Stimulated activated memory B cell treated with anti-CD40 and anti-IgM and Interleukin-4, amounts not matched to agents 10 μg/mL and 1 μg/mL and 100 μg/mL, for 72 hours (primary cell): ENCODE measurements around the gene SMARCA2.
"Not testable (repeated sequence)": the region's sequence is repeated elsewhere in the genome, so short reads cannot be mapped to it uniquely, and the experiment has no call there.

Source experiments
- ATAC-seq: fragments of 150-1000 bp; cut with Tn5 transposase; 2 replicates; pipeline ENCODE4 v1.10.0; 2021
- H3K27ac Mint-ChIP-seq: one replicate; pipeline ENCODE4 v1.8.0; 2022; ENCODE audit warnings: mild to moderate bottlenecking, mixed read lengths
- H3K27me3 Mint-ChIP-seq: one replicate; pipeline ENCODE4 v1.8.0; 2022; ENCODE audit warnings: mixed read lengths
- H3K36me3 Mint-ChIP-seq: one replicate; pipeline ENCODE4 v1.8.0; 2022; ENCODE audit warnings: mixed read lengths
- H3K4me1 Mint-ChIP-seq: one replicate; pipeline ENCODE4 v1.8.0; 2022; ENCODE audit warnings: mixed read lengths
- H3K4me3 Mint-ChIP-seq: one replicate; pipeline ENCODE4 v1.8.0; 2022; ENCODE audit warnings: mild to moderate bottlenecking, moderate library complexity, mixed read lengths
- H3K9me3 Mint-ChIP-seq: one replicate; pipeline ENCODE4 v1.8.0; 2022; ENCODE audit warnings: mixed read lengths

The SMARCA2 gene

DNA sequence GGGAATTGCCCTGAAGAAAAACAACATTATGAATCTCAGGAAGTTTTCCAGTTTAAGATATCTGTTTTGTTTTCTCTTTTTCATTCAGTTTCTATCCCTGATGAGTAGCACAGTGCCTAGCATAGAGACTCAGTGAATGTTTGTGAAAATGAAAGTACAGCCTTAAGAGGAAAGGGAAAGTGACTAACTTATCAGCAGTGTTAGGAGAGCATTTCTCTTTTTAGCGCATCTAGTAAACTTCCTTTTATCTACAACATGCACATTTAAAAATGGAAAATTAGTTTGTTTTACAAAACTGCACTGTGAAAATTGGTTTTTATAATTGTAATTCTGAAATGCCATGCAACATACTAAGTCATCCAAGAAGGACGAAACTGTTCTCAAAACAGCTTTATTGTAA, 110.8 kb downstream of the SMARCA2 start:
- ATAC-seq: peak; percentile 80
- Mint-ChIP-seq H3K4me3 (no peak overlapping the region), H3K27me3 (no peaks in the 10 kb centered on the region), H3K9me3 (no peaks in the 10 kb centered on the region), H3K36me3 (peaks cover 57% of the 10 kb centered on the region), H3K4me1 (peaks cover 31% of the 10 kb centered on the region), H3K27ac (peak overlapping the region; percentile 56)

DNA sequence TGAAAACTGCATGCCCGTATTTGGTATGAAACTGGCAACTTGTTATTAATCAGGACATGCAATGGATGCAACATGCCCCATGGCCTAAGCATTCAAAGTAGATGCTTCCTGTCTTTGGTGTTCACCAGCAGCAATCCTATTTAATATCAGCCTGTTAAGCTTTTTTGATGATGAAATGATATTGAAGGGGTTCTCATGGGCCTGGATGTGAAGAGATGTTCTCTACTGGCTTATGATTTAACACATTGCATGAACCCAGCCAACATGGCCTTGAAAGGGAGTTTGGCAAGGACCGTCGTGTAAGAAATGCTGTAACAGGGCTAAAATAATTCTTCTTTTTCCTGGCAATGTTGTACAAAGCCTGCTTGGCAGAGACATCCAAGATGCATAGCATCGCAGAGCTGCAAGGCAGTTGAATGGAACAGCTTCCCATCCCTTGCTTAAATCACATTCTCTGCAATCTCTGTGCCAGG, 111.2 kb downstream of the SMARCA2 start:
- Mint-ChIP-seq H3K9me3 (no peaks in the 10 kb centered on the region), H3K4me3 (no peak overlapping the region), H3K27ac (peak overlapping the region; percentile 56), H3K27me3 (no peaks in the 10 kb centered on the region), H3K4me1 (peaks cover 31% of the 10 kb centered on the region), H3K36me3 (peaks cover 62% of the 10 kb centered on the region)
- ATAC-seq: no peak

DNA sequence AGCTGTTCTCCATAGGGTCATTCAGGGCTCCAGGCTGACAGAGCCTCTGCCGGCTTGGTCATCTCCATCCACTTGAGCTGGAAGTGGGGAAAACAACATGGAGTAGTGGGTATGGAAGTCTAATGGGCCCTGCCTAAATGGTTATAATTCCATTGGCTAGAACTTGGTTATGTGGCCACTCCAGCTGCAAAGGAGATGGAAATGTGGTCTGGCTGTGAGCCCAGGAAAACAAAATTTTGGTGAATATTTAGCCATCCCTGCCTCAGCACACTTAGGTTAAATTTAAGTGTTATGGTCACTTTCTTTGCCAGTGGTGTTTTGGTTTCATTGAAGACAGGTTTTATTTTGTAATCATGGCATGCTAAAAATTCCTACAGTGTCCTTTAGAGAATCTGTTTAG, 112.3 kb downstream of the SMARCA2 start:
- Mint-ChIP-seq H3K27me3 (no peaks in the 10 kb centered on the region), H3K4me1 (peaks cover 41% of the 10 kb centered on the region), H3K36me3 (peaks cover 65% of the 10 kb centered on the region), H3K27ac (peak overlapping the region; percentile 56), H3K4me3 (no peak overlapping the region), H3K9me3 (no peaks in the 10 kb centered on the region)
- no peak for ATAC-seq

DNA sequence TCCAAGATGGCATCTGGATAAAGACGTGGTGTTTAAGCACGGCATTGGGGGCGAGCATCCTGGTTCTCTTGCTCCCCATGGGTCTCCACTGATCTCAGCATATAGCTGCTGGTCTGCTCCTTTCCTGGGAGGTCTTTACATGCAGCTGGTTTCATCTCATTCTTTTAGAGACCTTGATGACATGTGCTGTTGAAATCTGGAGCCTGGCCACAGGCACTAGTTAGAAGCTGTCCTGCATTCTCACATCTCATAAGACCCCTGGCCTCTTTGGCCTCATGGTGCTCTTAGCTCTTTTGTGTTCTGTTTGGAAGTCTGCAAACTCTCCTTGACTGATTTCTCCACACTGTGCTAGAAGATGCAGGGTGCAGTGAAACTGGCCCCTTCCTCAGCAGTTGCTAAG, 113.0 kb downstream of the SMARCA2 start:
- Mint-ChIP-seq H3K36me3 (peaks cover 58% of the 10 kb centered on the region), H3K9me3 (no peaks in the 10 kb centered on the region), H3K27ac (peak overlapping the region; percentile 56), H3K4me1 (peaks cover 41% of the 10 kb centered on the region), H3K4me3 (no peak overlapping the region), H3K27me3 (no peaks in the 10 kb centered on the region)
- ATAC-seq: no peak

DNA sequence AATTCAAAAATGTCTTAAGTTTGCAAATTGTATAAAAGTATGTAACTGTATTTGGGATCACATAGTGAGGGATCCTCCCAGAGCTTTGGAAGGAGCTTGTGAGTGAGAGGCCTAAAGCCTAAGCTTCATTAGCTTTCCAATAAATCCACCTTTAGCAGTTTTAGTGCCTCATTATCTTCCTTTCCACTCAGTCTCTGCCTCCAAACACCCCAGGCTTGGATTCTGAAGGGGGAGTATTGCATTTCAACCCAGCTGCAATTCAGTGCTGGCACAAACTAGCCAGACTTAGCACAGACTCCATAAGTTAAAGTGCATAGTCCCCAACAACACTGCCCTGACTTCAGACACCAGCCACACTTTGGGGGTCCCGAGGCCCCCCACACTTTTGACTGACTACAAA, 113.5 kb downstream of the SMARCA2 start:
- Mint-ChIP-seq H3K9me3 (no peaks in the 10 kb centered on the region), H3K27ac (peak overlapping the region; percentile 56), H3K4me3 (no peak overlapping the region), H3K36me3 (peaks cover 53% of the 10 kb centered on the region), H3K4me1 (peaks cover 41% of the 10 kb centered on the region), H3K27me3 (no peaks in the 10 kb centered on the region)
- no peak for ATAC-seq

DNA sequence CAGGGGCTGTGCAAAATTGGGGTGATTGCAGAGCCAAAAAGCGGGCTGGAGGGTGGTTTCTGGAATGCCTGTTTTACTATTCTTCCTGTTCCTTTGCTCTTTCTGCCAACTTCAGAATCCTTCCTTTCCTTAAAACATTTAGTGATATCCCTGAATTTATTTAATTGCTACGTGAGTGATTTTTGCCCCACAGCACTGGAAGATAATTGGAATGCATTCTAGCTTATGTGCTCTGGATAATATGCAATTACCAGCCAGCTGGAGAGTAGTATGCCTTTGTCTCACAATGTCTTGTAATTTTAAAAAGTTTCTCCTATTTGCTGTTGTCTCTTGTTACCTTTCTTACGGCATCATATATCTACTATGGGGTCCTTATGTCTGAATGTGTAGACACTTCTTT, 115.8 kb downstream of the SMARCA2 start:
- Mint-ChIP-seq H3K4me1 (peaks cover 24% of the 10 kb centered on the region), H3K36me3 (peaks cover 56% of the 10 kb centered on the region), H3K9me3 (no peaks in the 10 kb centered on the region), H3K4me3 (no peak overlapping the region), H3K27me3 (no peaks in the 10 kb centered on the region), H3K27ac (no peak overlapping the region)
- ATAC-seq: no peak

DNA sequence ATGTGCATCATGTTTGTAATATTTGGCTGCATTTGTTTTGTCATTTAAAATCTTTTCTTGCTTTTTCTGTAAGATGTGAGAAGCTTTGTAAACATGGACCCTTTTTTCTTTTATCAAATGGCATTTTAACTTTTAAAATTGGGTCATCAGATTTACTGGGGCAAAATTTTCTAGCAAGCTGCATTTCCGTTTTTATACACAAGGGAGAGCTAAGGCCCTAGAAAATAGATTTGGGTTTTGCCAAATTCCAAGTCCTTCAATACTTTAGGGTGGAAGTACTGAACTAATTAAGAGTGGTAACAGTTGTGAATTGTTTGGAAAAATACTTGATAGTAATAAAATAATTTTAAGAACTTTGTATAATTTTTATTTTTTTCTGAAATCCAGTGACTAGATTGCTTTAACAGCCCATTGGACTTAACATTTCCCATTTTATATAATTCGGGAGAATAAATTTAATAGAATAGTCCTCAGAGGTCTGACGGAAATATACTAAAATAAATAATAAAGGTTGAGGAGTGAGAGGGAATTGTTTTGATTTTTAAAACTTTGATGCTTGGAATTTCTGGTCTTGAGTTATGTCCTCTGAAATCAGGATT, 117.4 kb downstream of the SMARCA2 start:
- H3K27ac Mint-ChIP-seq: no peak overlapping the region
- no peaks in the 10 kb centered on the region for H3K27me3 Mint-ChIP-seq
- no peak overlapping the region for H3K4me3 Mint-ChIP-seq
- H3K9me3 Mint-ChIP-seq: no peaks in the 10 kb centered on the region
- H3K4me1 Mint-ChIP-seq: peaks cover 10% of the 10 kb centered on the region
- ATAC-seq: no peak
- H3K36me3 Mint-ChIP-seq: peaks cover 60% of the 10 kb centered on the region

DNA sequence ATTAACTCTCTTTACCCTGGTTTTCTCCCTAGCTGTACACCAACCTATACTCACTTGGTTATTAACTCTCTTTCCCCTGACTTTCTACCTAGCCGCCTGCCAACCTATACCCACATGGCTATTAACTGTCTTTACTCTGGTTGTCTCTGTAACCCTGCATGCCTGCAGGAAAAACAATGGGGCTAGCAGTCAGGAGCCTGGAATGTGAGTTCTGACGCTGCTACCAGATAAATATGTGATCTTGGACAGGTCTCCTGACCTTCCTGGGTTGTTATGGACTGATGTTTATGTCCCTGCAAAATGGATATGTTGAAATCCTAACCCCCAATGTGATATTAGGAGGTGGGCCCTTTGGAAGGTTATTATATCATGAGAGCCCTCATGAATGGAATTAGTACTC, 119.2 kb downstream of the SMARCA2 start:
- ATAC-seq: no peak
- no peak overlapping the region for H3K27ac Mint-ChIP-seq
- no peak overlapping the region for H3K4me3 Mint-ChIP-seq
- peaks cover 62% of the 10 kb centered on the region for H3K36me3 Mint-ChIP-seq
- no peaks in the 10 kb centered on the region for H3K9me3 Mint-ChIP-seq
- no peaks in the 10 kb centered on the region for H3K27me3 Mint-ChIP-seq
- peaks cover 19% of the 10 kb centered on the region for H3K4me1 Mint-ChIP-seq

DNA sequence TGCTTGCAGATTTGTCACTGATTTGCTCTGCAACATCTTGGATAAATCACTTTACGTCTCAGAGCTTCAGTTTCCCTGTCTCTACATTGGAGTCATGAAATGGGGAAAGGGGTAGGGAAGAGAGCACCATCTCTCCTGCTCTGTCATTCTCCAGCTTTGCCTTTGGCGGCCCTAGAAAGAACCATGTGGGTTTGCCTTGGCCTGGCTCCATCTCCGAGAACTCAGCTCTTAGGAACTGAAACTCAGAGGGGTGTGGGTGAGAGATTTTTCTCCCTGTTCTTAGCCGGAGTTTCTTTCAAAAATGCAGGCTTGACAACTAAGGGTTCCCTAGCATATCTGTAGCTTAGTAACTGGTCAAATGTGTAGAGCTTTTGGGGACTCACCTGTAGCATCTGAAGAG, 123.5 kb downstream of the SMARCA2 start:
- H3K27ac Mint-ChIP-seq: no peak overlapping the region
- H3K9me3 Mint-ChIP-seq: no peaks in the 10 kb centered on the region
- peaks cover 28% of the 10 kb centered on the region for H3K4me1 Mint-ChIP-seq
- H3K27me3 Mint-ChIP-seq: no peaks in the 10 kb centered on the region
- H3K4me3 Mint-ChIP-seq: no peak overlapping the region
- ATAC-seq: no peak
- peaks cover 74% of the 10 kb centered on the region for H3K36me3 Mint-ChIP-seq

DNA sequence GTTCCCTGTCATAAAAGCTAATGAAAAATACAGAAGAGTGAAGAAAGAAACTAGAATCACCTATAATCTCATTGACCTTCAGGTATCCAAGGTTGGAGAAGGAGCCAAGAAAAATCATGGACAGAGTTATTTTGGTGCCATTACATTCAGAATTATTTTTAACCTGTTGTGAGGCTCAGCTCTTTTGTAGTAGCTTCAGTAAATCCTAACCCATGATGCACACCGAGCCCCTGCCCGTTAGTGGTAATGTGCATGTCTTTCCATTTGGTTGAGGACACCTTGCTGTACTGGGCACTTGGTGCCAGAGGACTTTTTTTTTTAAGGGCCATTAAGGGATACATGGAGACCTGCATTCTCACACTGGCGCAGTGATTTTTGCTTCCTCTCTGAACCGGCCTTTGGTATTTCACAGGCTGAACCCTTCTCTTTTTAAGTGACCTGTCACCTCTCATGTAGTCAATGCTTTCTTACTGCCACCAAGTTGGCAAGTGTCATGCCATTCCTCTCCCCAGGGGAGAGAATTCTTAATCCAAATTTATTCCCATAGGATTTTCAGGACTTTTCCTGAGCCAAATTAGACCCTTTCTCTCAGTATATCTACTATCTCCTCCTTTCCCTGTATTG, 125.6 kb downstream of the SMARCA2 start:
- no peaks in the 10 kb centered on the region for H3K27me3 Mint-ChIP-seq
- peaks cover 39% of the 10 kb centered on the region for H3K4me1 Mint-ChIP-seq
- no peak overlapping the region for H3K27ac Mint-ChIP-seq
- H3K4me3 Mint-ChIP-seq: no peak overlapping the region
- ATAC-seq: no peak
- peaks cover 77% of the 10 kb centered on the region for H3K36me3 Mint-ChIP-seq
- no peaks in the 10 kb centered on the region for H3K9me3 Mint-ChIP-seq

DNA sequence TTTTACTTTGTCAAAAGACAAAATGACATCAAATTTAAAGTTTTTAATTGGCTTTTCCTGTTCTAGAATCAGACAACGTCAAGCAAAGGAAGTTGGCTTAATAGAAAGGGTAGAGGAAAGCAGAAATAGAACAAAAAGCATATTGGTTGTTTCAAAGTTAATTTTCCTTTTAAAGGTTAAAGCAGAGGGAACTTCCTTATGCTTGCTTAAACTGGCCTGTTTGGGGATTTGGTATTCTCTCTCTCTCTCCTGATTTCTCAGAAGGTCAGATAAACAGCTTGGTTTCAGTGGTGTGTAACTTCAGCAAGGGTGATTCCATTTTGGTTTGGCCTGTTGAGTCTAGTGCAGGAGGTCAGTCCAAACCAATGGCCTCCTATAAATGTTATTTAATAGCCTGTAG, 127.1 kb downstream of the SMARCA2 start:
- Mint-ChIP-seq H3K27ac (peak overlapping the region; percentile 58), H3K4me3 (no peak overlapping the region), H3K36me3 (peaks cover 74% of the 10 kb centered on the region), H3K27me3 (no peaks in the 10 kb centered on the region), H3K9me3 (no peaks in the 10 kb centered on the region), H3K4me1 (peaks cover 52% of the 10 kb centered on the region)
- no peak for ATAC-seq

DNA sequence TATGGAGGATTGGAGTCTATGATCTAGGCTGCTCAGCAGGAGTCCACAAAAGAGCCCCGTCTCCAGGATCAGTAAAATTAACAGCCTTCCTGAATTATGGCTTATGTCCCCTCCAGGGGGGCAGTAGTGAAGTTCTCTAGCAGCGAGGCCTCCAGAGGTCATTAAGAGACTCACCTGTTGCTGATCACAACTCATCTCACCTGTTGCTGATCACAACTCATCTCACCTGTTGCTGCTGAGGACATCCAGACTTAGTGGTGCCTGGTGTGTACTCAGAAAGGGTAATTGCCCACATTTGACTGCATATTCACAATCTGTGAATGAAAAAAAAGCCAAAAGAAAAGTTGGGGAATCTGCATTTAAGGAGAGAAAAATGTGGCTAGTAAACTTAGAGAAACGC, 129.5 kb downstream of the SMARCA2 start:
- ATAC-seq: no peak
- Mint-ChIP-seq H3K4me1 (peaks cover 43% of the 10 kb centered on the region), H3K27me3 (no peaks in the 10 kb centered on the region), H3K36me3 (peaks cover 74% of the 10 kb centered on the region), H3K27ac (peak overlapping the region; percentile 2), H3K9me3 (peaks cover 4% of the 10 kb centered on the region), H3K4me3 (no peak overlapping the region)

DNA sequence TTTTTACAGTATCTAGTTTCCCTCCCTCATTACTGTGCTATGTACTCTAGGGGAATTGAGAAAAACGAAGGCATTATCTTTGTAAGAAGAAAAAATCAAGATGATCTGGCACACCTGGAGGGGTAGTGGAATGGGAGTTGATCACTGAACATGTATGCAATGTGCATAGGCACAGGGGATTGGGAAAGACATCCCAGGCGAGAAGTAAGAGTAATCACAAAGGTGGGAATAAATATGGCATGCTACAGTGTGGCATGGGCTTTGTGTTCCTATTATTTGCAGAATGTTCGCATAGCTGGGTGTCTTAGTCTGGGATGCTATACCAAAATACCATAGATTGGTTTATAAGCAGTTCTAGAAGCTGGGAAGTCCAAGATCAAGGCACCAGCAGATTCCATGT, 130.6 kb downstream of the SMARCA2 start:
- Mint-ChIP-seq H3K27ac (peak overlapping the region; percentile 2), H3K27me3 (no peaks in the 10 kb centered on the region), H3K36me3 (peaks cover 76% of the 10 kb centered on the region), H3K9me3 (peaks cover 4% of the 10 kb centered on the region), H3K4me1 (peaks cover 43% of the 10 kb centered on the region), H3K4me3 (no peak overlapping the region)
- no peak for ATAC-seq

DNA sequence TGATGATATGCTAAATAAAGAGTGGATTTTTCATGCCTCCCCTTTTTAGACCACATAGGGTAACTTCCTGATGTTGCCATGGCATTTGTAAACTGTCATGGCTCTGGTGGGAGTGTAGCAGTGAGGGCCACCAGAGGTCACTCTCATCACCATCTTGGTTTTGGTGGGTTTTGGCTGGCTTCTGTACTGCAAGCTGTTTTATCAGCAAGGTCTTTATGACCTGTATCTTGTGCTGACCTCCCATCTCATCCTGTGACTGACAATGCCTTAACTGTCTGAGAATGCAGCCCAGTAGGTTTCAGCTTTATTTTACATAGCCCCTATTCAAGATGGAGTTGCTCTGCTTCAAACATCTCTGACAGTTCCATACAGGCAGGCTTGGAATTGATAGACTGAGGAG, 131.6 kb downstream of the SMARCA2 start:
- H3K27ac Mint-ChIP-seq, ATAC-seq, H3K27me3 Mint-ChIP-seq, H3K9me3 Mint-ChIP-seq, H3K4me3 Mint-ChIP-seq: not testable (repeated sequence)
- peaks cover 79% of the 10 kb centered on the region for H3K36me3 Mint-ChIP-seq
- H3K4me1 Mint-ChIP-seq: peaks cover 50% of the 10 kb centered on the region

DNA sequence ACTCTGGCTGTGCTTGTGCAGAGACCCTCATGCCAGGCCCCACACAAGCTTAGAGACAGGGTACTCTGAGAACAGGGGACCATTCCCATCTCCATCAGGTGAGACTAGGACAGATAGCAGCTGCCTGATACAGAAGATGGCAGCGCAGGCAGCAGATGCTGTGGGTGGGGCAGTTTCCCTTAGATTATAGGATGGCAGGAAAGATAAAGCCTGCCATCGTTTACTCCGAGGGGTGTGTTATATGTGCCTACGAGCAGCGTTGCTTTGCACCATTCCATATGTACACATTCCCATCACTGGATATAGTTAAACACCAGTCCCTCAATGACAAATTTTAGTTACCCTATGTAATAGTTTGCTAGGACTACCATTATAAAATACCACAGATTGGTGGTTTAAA, 135.2 kb downstream of the SMARCA2 start:
- Mint-ChIP-seq H3K36me3 (peaks cover 66% of the 10 kb centered on the region), H3K27ac (no peak overlapping the region), H3K4me3 (no peak overlapping the region), H3K4me1 (peaks cover 48% of the 10 kb centered on the region), H3K9me3 (peaks cover 11% of the 10 kb centered on the region), H3K27me3 (no peaks in the 10 kb centered on the region)
- no peak for ATAC-seq

DNA sequence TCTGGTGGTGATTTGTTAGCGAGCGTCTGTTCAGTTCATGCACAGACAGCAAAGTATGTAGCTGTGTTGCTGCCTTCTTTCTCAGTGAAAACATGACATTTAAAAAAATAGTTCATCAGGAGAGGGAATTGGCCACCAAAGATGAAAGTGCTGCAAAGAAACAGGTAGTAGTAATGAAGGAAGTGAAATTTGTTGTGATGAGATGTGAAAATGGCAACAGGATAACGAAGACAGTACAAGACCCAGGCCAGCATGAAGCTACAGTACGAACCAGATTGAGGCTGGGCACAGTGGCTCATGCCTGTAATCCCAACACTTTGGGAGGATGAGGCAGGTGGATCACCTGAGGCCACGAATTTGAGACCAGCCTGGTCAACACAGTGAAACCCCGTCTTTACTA, 136.0 kb downstream of the SMARCA2 start:
- ATAC-seq: no peak
- H3K36me3 Mint-ChIP-seq: peaks cover 59% of the 10 kb centered on the region
- H3K27me3 Mint-ChIP-seq: no peaks in the 10 kb centered on the region
- H3K4me1 Mint-ChIP-seq: peaks cover 47% of the 10 kb centered on the region
- no peak overlapping the region for H3K4me3 Mint-ChIP-seq
- H3K9me3 Mint-ChIP-seq: peaks cover 11% of the 10 kb centered on the region
- H3K27ac Mint-ChIP-seq: no peak overlapping the region
